H1 (cell line): ENCODE results near the gene PTCD3. TPM values are rescaled to one million over a fixed set of nuclear protein-coding genes. Genes with fewer than 3 reads are reported as not detected.

Experiments used
- CREB1 ChIP-seq: IDR thresholded peaks from 2 replicates; pipeline ENCODE4 v1.6.1; 2012; ENCODE audit warnings: inconsistent platforms
- JUND ChIP-seq: IDR thresholded peaks from 2 replicates; pipeline ENCODE4 v1.6.1; 2011; ENCODE audit warnings: mild to moderate bottlenecking, improper control_type of control experiment, low read length
- POU5F1 ChIP-seq: IDR thresholded peaks from 2 replicates; pipeline ENCODE4 v1.6.1; 2011; ENCODE audit warnings: low read depth, mild to moderate bottlenecking, low read length, moderate library complexity
- TEAD4 ChIP-seq: IDR thresholded peaks from 2 replicates; pipeline ENCODE4 v1.6.1; 2012; ENCODE audit warnings: low read depth, low read length, inconsistent platforms, mixed read lengths
- polyA plus RNA-seq, 7 experiments: library from polyadenylated mRNA; depleted of rRNA in 3 of 7; stranded (reverse) in 5 of 7; unstranded in 2 of 7; fragments of >200 nt in 5 of 7; fragments of 200-250 nt in 2 of 7; gene quantifications; 1 replicate in 5 of 7; 2 replicates in 1 of 7; 4 replicates in 1 of 7; pipeline versions ENCODE4 v1.2.1 to v1.2.3, GENCODE V29; 2011 to 2013; ENCODE audit warnings: missing spikeins in 2 of 7, mixed read lengths in 2 of 7
- total RNA-seq: library from RNA; stranded (reverse); fragmentation: NEBNext Ultra II Directional; extraction: Animal tissue kit (Norgen Biotek cat#: 25700); gene quantifications from 2 replicates; pipeline ENCODE4 v1.2.1, GENCODE V29; 2021

The PTCD3 gene
- total and polyA plus RNA-seq, 2 of the 8 experiments (the other 6 are each of a cell fraction or from before 2014, with no cell fraction given) = 64.3 to 192 TPM

DNA sequence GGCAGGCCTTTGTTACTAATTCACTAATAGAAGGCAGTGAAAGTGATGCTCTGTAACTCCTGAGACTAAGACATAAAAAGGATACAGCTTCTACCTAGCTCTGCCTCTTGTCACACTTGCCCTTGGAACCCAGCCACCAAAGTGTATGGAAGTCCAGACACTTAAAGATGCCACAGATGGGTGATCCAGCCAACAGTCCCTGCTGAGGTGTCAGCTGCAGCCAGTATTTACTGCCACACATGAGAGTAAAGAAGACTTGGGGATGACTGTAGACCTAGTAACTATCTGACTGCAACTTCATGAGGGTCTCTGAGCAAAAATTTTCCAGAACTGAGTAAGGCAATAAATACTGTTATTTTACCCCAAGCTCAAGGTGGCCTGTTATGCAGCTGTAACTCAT, 80.4 kb downstream of the PTCD3 start (continued):
- no peak for TF ChIP-seq POU5F1
- TF ChIP-seq JUND = no peak
- no peak for TF ChIP-seq TEAD4
- no peak for TF ChIP-seq CREB1
- TF ChIP-seq, all 59 proteins: peak for 0
